ENCODE results near the gene KLC1.
"Not testable (repeated sequence)": the region's sequence is repeated elsewhere in the genome, so short reads cannot be mapped to it uniquely, and the experiment has no call there.

Gene KLC1

GRCh38 chr14:103662591-103662990, 33.6 kb downstream of the KLC1 start:
- no peak for DNase-seq

DNA sequence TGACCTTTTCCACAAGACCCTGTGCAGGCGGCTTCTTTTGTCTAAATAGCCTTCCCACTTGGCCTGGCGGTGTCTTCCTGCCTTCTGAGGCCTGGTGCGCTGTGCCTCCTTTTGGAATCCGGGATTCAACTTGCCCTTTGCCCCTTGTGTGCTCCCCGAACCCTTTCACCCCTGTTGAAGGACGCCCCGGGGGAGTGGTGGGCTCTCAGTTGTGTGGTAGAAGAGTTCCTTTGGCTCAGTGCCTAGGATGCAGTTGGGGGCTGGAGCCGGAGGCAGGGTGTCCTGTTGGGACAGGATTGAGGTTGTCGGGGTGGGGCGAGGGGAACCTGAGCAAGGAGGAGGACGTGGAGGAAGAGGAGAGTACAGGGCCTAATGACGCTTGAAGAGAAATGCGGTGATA, 34.5 kb downstream of the KLC1 start:
- DNase-seq: no peak

GRCh38 chr14:103667671-103668070, 38.7 kb downstream of the KLC1 start:
- no peak for DNase-seq

GRCh38 chr14:103668117-103668516, 39.1 kb downstream of the KLC1 start:
- DNase-seq: no peak

- no peak for DNase-seq
These were observed 40.4 kb downstream of the KLC1 start for GRCh38 chr14:103669370-103669769.

DNA sequence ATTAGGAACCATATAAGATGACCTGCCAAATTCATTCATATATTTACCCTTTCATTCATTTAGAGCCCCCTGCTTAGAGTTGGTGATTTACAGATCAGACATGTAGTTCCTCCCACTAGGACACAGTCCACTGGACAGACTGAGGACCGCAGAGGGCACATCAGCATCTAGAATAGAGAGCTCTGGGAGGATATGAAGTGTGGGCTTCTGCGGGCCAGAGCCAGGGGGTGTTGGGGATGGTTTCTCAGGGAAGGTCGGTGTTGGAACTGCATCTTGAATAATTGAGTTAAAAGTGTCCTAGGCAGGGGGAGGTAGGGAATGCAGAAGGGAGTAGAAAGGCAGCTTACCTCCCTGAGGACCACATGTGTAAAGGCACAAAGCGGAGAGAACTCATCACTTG, 42.9 kb downstream of the KLC1 start:
- no peak for DNase-seq

GRCh38 chr14:103675957-103676356, 46.9 kb downstream of the KLC1 start:
- no peak for DNase-seq

GRCh38 chr14:103676881-103677675, 48.1 kb downstream of the KLC1 start:
- DNase-seq: no peak

- DNase-seq: no peak
These were observed 50.3 kb downstream of the KLC1 start for GRCh38 chr14:103679351-103679750.

DNA sequence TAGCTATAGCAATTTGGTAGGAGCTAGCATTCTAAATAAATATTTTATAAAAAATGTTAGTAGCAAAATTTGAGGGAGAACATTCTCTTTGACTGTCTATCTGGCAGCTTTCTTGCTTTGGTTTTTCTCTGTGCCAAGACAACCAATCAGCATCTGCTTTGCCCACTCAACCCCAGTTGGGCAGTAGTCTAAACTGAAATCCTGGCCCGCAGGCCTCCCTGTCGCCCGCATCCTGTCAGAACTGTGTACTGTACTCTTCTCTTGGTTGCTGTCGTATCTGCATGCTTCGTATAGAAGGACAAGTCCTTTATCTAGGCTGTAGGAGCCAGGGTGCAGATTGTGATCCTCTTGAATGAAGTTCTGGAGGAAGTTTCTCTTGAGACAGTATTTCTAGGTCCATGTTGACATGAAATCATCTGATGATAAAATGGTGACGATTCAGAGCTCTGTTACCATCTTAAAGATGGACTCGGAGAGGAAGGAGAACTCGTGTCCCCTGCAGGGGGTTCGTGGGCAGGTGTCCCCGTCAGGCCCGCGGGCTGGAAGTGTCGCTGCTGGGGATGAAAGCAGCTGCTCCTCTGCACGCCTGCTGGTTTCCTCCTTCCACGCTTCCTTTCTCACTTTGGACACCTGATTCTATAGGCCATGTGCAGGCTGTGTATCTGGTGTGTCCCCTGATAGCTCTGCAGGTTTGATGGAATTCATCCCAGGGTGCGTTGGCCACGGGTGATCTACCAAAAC, 51.6 kb downstream of the KLC1 start:
- no peak for DNase-seq

GRCh38 chr14:103683139-103683538, 54.1 kb downstream of the KLC1 start:
- DNase-seq: no peak

DNA sequence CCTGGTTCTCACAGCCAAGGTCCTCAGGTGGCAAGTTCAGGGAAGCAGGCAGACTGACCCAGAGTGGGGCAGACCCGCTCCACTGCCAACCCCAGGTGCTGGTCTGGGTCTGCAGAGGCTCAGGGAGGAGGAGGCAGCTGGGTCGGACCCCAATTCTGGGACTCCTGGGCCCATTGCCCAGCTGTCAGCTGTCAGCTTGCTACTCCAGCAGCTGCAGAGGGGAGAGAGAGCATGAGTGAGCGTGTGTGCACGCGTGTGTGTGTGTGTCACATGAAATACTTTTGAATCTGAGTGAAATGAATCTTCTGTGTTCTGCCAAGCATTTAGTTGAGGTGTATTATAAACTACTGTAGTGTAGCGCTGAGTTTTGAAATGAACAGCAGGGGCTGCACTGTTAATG, 55.5 kb downstream of the KLC1 start:
- no peak for DNase-seq

GRCh38 chr14:103684871-103685270, 55.9 kb downstream of the KLC1 start:
- DNase-seq: no peak

DNA sequence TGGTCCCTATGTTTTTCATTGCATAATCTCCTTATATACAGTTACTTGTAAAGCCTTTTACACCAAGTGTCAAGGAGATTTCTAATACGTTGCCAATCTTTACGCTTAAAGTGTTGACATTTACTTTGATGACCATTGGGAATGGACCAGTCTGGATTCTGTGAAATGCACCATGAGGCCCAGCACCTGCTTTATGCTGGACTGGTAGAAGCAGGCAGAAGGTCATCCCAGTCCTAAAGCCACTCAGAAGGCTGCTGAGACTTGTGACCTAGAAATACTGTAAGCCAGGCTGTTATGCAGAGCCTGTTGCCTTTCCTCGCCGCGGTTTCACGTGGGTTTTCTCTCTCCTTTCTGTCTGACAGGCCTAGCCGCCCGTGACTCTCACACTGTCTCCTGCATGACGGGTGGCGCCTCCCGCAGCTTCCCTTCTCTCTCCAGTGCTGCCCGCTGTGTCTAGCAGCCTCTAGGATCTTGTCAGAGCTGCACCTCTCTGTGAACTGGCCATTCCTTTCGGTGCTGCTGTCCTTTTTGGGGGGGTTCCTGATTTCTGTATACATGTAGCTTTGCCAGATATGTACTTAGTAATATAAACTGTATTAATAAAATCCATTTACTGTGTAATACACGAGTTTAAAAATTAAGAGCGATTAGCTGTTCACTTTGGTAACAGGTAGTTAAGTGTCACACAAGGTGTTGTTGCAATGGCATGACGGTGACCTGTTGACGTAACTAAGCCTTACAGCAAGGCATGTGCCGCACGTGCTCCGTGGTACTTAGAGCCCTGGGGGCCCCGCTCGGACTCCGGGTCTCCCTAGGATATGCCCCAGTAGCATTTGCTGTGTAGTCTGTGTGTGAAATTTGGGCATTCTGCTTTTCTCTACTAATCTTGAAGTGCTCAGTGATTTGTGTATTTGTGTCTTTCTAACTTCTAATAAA, 56.5 kb downstream of the KLC1 start:
- DNase-seq: no peak

DNA sequence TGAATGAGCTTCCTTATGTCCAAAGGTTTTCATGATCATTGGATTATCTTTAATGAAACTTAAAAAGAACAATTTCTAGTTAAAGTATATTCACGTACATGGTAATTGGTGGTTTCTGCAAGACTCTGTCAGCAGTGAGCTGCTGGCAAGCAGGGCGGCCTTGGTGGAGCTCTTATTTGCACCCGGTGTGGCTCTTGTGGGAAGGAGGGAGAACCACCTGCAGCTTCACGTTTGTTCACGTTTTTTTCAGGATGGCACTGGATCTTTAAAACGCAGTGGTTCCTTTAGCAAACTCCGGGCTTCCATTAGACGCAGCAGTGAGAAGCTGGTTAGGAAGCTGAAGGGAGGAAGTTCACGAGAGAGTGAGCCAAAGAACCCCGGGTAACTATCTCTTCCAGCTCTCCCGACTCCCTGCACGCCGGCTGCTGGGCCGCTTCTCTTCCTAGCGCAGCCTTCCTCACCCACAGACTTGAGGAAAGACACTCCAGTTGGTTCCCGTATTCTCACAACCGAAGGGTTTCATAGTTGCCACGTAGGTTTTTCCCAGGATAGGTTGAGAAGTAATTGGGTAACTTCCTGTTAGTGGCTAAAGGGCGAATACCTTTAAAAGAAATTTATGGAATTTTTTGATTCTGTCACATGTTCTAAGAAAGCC, 57.9 kb downstream of the KLC1 start:
- DNase-seq: no peak

DNA sequence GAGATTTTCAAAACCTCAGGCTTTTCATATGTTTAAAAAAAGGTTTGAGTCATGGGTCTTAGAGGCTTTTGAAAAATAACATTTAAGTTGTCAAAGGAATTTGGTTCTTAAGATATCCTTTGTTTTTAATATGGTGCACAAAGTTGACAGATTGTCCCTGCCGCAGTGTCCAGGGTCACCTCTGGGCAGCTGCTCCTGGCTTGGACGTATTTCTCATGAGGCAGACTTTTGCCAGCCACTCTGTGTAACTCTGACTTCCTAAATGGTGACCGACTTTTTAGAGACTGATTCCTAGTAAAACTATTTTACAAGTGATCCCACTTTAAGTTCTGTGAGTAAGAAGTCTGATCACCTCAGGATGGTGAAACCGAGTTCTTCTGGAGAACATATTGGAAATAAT, 58.7 kb downstream of the KLC1 start:
- no peak for DNase-seq

DNA sequence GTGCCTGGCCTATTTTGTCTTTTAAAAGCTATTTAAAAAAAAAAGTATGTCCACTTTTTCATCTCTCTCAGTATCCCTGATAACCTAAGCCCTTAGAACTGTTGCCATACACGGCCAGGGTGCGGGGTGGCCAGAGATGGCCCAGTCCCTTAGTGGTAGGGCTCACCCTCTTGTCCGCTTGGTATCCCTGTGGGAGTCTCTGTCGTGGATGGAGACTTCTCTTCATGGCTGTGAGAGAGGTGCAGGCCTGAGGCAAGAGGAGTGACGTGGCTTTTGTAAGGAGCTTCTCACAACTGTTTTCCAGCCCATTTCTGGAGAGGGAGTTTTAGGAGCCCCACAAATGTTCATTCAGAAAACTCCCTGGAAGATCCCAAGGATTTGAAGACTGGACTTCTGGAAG, 59.4 kb downstream of the KLC1 start:
- no peak for DNase-seq

DNA sequence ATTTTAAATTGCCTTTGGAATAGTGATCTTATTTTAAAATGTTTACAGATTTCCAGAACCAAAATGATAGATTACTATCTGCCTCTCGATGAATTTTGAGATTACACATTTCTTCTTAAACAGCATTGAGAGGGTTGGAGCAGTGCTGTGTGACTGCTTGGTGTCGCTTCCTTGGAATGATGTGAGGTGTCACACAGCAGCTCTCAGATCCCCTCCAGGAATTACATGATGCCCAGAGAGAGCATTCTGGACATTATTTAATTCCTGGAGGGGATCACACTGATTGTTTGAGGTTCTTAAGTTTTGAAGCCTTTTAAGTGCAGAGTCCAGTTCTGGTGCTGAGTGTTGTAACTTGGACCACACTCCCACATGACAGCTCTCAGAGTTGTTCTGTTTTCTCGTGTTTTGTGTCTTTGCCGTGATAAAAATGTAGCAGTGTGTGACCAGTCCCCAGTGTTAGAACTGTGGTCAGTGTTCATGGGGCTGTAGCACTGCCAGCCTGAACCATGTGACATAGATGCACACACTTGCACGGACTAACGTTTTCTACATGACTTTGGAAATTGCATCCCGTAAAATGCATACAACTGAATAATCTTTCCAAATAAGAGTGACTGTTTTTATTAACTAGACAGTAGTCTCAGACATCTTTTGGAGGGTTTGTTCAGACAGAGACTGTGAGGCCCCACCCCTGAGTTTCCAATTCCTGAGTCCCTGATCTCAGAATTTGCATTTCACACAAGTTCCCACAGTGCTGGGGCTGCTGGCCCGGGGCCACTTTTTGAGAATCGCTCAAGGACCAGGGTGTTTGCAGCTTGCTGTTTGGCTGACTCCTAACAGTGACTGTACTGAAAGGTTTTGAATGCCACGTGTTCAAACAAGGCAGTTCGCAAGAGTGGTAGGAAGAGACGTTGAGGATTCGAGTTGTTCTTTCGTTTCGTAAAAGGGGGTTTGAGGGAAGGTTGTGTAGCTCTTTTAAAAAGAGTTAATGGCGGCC, 60.2 kb downstream of the KLC1 start:
- no peak for DNase-seq

DNA sequence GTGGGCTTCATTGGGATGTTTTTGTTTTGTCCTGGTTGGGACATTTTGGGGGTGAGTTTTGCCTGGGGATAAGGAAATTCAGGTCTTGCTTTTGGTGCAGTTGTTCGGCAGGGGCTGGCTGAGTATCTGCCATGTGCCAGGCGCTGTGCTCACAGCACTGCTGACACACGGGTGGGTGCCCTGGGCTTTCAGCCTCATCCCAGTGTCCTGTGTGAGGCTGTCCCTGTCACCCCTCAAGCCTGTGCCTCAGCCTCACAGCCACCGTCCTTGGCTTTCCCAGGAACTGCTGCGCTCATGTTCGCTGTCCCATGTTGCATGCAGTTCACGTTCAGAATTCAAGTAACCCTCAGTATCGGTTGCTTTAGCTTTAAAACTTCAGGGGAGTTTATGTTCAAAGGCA, 61.3 kb downstream of the KLC1 start:
- DNase-seq: no peak

DNA sequence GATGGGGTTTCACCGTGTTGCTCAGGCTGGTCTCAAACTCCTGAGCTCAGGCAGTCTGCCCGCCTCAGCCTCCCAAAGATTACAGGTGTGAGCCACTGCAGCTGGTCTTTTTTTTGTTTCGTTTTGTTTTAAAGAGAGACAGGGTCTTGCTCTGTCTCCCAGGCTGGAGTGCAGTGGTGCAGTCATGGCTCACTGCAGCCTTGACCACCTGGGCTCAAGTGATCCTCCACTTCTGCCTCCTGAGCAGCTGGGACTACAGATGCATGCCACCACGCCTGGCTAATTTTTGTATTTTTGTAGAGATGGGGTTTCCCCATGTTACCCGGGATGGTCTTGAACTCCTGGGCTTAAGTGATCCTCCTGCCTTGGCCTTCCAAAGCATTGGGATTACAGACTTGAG, 62.6 kb downstream of the KLC1 start:
- not testable (repeated sequence) for DNase-seq

GRCh38 chr14:103692159-103692558, 63.1 kb downstream of the KLC1 start:
- no peak for DNase-seq

- no peak for DNase-seq
These were observed 63.9 kb downstream of the KLC1 start for GRCh38 chr14:103692871-103693270.
